ENCODE measurements around the gene ACTL8.

Gene ACTL8

GRCh38 chr1:17795836-17796645, 40.9 kb downstream of the ACTL8 start:
- TF ChIP-seq CTCF (IDR thresholded peaks at IDR 0.05) = no peak

GRCh38 chr1:17797478-17797877, 42.3 kb downstream of the ACTL8 start:
- TF ChIP-seq CTCF (IDR thresholded peaks at IDR 0.05) = no peak

- no peak for TF ChIP-seq CTCF (IDR thresholded peaks at IDR 0.05)
These were observed 42.9 kb downstream of the ACTL8 start for GRCh38 chr1:17798011-17798410.

GRCh38 chr1:17798799-17799382, 43.8 kb downstream of the ACTL8 start:
- no peak for TF ChIP-seq CTCF (IDR thresholded peaks at IDR 0.05)

- no peak for TF ChIP-seq CTCF (IDR thresholded peaks at IDR 0.05)
These were observed 44.5 kb downstream of the ACTL8 start for GRCh38 chr1:17799642-17800041.

- no peak for TF ChIP-seq CTCF (IDR thresholded peaks at IDR 0.05)
These were observed 47.0 kb downstream of the ACTL8 start for GRCh38 chr1:17802164-17802563.

GRCh38 chr1:17802945-17803344, 47.8 kb downstream of the ACTL8 start:
- TF ChIP-seq CTCF (IDR thresholded peaks at IDR 0.05) = no peak

All from LNCAP (cell line).